GM12891 (cell line): ENCODE measurements around the gene ADCK1.

Experiments used
- POLR2A ChIP-seq: IDR thresholded peaks from 2 replicates; pipeline ENCODE4 v1.6.1; 2011; ENCODE audit warnings: low read depth, low read length, control low read depth
- POU2F2 ChIP-seq: IDR thresholded peaks from 2 replicates; pipeline ENCODE4 v1.6.1; 2011; ENCODE audit warnings: low read depth, mild to moderate bottlenecking, control low read depth, low read length, moderate library complexity
- SPI1 ChIP-seq: IDR thresholded peaks from 2 replicates; pipeline ENCODE4 v1.6.1; 2011; ENCODE audit warnings: low read depth, low read length, control low read depth

GRCh38 chr14:77837926-77838325, 38.0 kb downstream of the ADCK1 start:
- TF ChIP-seq SPI1, result no peak
- TF ChIP-seq POU2F2, result no peak
- no peak for TF ChIP-seq POLR2A
